HCT116 (cell line): ENCODE measurements around the gene CDKAL1. TPM values are rescaled to one million over a fixed set of nuclear protein-coding genes. Genes with fewer than 3 reads are reported as not detected.

Experiments used
- ATAC-seq: fragments of 200-7000 bp; cut with Tn5 transposase; 2 replicates; pipeline ENCODE4 v1.9.1; 2020; ENCODE audit warnings: mild to moderate bottlenecking, moderate library complexity
- BruUV-seq: library from RNA; stranded (reverse); fragments of 400-500 nt; replicated peaks from 2 replicates; lab custom pipeline; 2021; lab: Mats Ljungman, UMichigan
- CTCF ChIA-PET: fragments of 300-600 bp; sonication (Branson Sonifier 250); formaldehyde crosslinking; loops from one replicate; lab custom pipeline; 2021; ENCODE audit warnings: antibody characterized with exemption; lab: Charles Lee
- POLR2A ChIA-PET: fragments of 300-600, 350-600 bp; sonication (Branson Sonifier 250); formaldehyde crosslinking; loops from one replicate; lab custom pipeline; 2021; ENCODE audit warnings: antibody characterized with exemption; lab: Charles Lee
- RAD21 ChIA-PET, 2 experiments: fragments of 300-600 bp; sonication (Branson Sonifier 250); formaldehyde crosslinking; loops; one replicate each; lab custom pipeline; 2023; ENCODE audit warnings: low total read pairs in 2 of 2; ENCODE audit not compliant: uncharacterized antibody in 2 of 2, unreplicated experiment in 2 of 2, low non-redundant PET in 1 of 2; lab: Charles Lee
- DNase-seq: peaks from one replicate; pipeline ENCODE4 v3.0.0-alpha.2; 2010; ENCODE audit warnings: low read depth, low spot score
- H2AFZ ChIP-seq: fragments of 200-600 bp; shearing (Covaris generic), sonication (generic); 2 replicates; pipeline ENCODE4 v1.6.1; 2017; ENCODE audit warnings: low read depth, mixed run types, mixed read lengths, antibody characterized with exemption, low read length; ENCODE audit not compliant: poor library complexity, severe bottlenecking
- H3K27ac ChIP-seq: 2 replicates; pipeline ENCODE4 v1.5.1; 2012; ENCODE audit warnings: low read depth, low read length
- H3K27me3 ChIP-seq: fragments of 200-600 bp; sonication (generic); 2 replicates; pipeline ENCODE4 v1.6.1; 2016; ENCODE audit warnings: mixed run types, low read length, mixed read lengths; ENCODE audit not compliant: insufficient read depth
- H3K36me3 ChIP-seq, 2 experiments: fragments of 200-500 bp in 1 of 2; fragments of 200-600 bp in 1 of 2; sonication (Bioruptor generic) in 1 of 2; sonication (generic) in 1 of 2; 2 replicates each; pipeline versions ENCODE4 v1.5.1 to v1.6.1; 2014 to 2016; ENCODE audit warnings: low read length in 2 of 2, inconsistent platforms in 1 of 2, mixed read lengths in 1 of 2, mixed run types in 1 of 2; ENCODE audit not compliant: insufficient read depth in 2 of 2, control insufficient read depth in 1 of 2
- H3K4me1 ChIP-seq, 2 experiments: fragments of 200-600 bp in 1 of 2; sonication (generic) in 1 of 2; 2 replicates each; pipeline versions ENCODE4 v1.5.1 to v1.6.1; 2012 to 2017; ENCODE audit warnings: low read length in 2 of 2, inconsistent platforms in 1 of 2, mild to moderate bottlenecking in 1 of 2, mixed read lengths in 1 of 2, mixed run types in 1 of 2, moderate library complexity in 1 of 2; ENCODE audit not compliant: insufficient read depth in 2 of 2, control insufficient read depth in 1 of 2
- H3K4me2 ChIP-seq: fragments of 200-600 bp; sonication (generic); 2 replicates; pipeline ENCODE4 v1.6.1; 2017; ENCODE audit warnings: mixed run types, low read length, mixed read lengths
- H3K4me3 ChIP-seq, 2 experiments: fragments of 200-600 bp in 1 of 2; sonication (generic) in 1 of 2; replicated peaks in 1 of 2; 2 replicates each; pipeline ENCODE4 v1.5.1; 2011 to 2016; ENCODE audit warnings: low read length in 2 of 2, control low read depth in 1 of 2, low read depth in 1 of 2, mild to moderate bottlenecking in 1 of 2, mixed read lengths in 1 of 2, mixed run types in 1 of 2
- H3K79me2 ChIP-seq: fragments of 200-600 bp; sonication (generic); 2 replicates; pipeline ENCODE4 v1.6.1; 2017; ENCODE audit warnings: mild to moderate bottlenecking, mixed run types, low read length, moderate library complexity, mixed read lengths; ENCODE audit not compliant: insufficient read depth
- H3K9ac ChIP-seq: fragments of 200-600 bp; sonication (generic); 2 replicates; pipeline ENCODE4 v1.6.1; 2016; ENCODE audit warnings: low read length, mixed read lengths
- H3K9me2 ChIP-seq: fragments of 200-600 bp; sonication (generic), shearing (Covaris generic); 2 replicates; pipeline ENCODE4 v1.6.1; 2017; ENCODE audit warnings: mixed run types, mild to moderate bottlenecking, moderate library complexity; ENCODE audit not compliant: insufficient read depth
- H3K9me3 ChIP-seq, 2 experiments: fragments of 200-500 bp in 1 of 2; fragments of 200-600 bp in 1 of 2; sonication (Bioruptor generic) in 1 of 2; sonication (generic) in 1 of 2; 2 replicates each; pipeline ENCODE4 v1.6.1; 2014 to 2017; ENCODE audit warnings: low read length in 2 of 2, mixed read lengths in 2 of 2, inconsistent platforms in 1 of 2, low read depth in 1 of 2, mild to moderate bottlenecking in 1 of 2, mixed run types in 1 of 2, moderate library complexity in 1 of 2; ENCODE audit not compliant: control insufficient read depth in 1 of 2, insufficient read depth in 1 of 2
- H4K20me1 ChIP-seq: fragments of 200-600 bp; sonication (generic), shearing (Covaris generic); 2 replicates; pipeline ENCODE4 v1.6.1; 2017; ENCODE audit warnings: mixed run types, mild to moderate bottlenecking, moderate library complexity; ENCODE audit not compliant: insufficient read depth
- ATF3 ChIP-seq: IDR thresholded peaks from 2 replicates; pipeline ENCODE4 v1.6.1; 2012
- CBX3 ChIP-seq: IDR thresholded peaks from 2 replicates; pipeline ENCODE4 v1.6.1; 2012; ENCODE audit warnings: low read depth
- CEBPB ChIP-seq: IDR thresholded peaks from 2 replicates; pipeline ENCODE4 v1.6.1; 2012; ENCODE audit warnings: low read depth
- CTCF ChIP-seq, 3 experiments: fragments of 200-600 bp in 1 of 3; sonication (generic) in 1 of 3; IDR thresholded peaks in 2 of 3; conservative IDR thresholded peaks in 1 of 3; 2 replicates each; pipeline ENCODE4 v1.5.1; 2012 to 2017; ENCODE audit warnings: low read depth in 2 of 3, low read length in 2 of 3, antibody characterized with exemption in 1 of 3, borderline replicate concordance in 1 of 3, control low read depth in 1 of 3, mild to moderate bottlenecking in 1 of 3, mixed read lengths in 1 of 3, mixed run types in 1 of 3, moderate library complexity in 1 of 3; ENCODE audit not compliant: insufficient read depth in 1 of 3
- EGR1 ChIP-seq: IDR thresholded peaks from 2 replicates; pipeline ENCODE4 v1.6.1; 2012; ENCODE audit warnings: low read depth
- ELF1 ChIP-seq: IDR thresholded peaks from 2 replicates; pipeline ENCODE4 v1.6.1; 2012; ENCODE audit warnings: low read depth, borderline replicate concordance
- EZH2 ChIP-seq: fragments of 200-600 bp; sonication (generic); IDR thresholded peaks from 2 replicates; pipeline ENCODE4 v1.6.1; 2017; ENCODE audit warnings: antibody characterized with exemption, mixed run types
- EZH2phosphoT487 ChIP-seq: fragments of 200-600 bp; IDR thresholded peaks from 2 replicates; pipeline ENCODE4 v1.6.1; 2018; ENCODE audit warnings: antibody characterized with exemption, borderline replicate concordance
- FOSL1 ChIP-seq: IDR thresholded peaks from 2 replicates; pipeline ENCODE4 v1.6.1; 2012; ENCODE audit warnings: low read depth
- JUND ChIP-seq: IDR thresholded peaks from 2 replicates; pipeline ENCODE4 v1.6.1; 2012
- POLR2A ChIP-seq: IDR thresholded peaks from 2 replicates; pipeline ENCODE4 v1.7.0; 2011; ENCODE audit warnings: borderline replicate concordance; ENCODE audit not compliant: insufficient read depth, insufficient read length; ENCODE audit errors: extremely low read depth
- POLR2AphosphoS5 ChIP-seq: IDR thresholded peaks from 2 replicates; pipeline ENCODE4 v1.6.1; 2011; ENCODE audit warnings: mild to moderate bottlenecking, low read depth, low read length, moderate library complexity
- RAD21 ChIP-seq: IDR thresholded peaks from 2 replicates; pipeline ENCODE4 v1.6.1; 2012; ENCODE audit warnings: low read depth, mild to moderate bottlenecking
- SP1 ChIP-seq: IDR thresholded peaks from 2 replicates; pipeline ENCODE4 v1.6.1; 2012; ENCODE audit warnings: low read depth
- SRF ChIP-seq: IDR thresholded peaks from 2 replicates; pipeline ENCODE4 v1.6.1; 2012; ENCODE audit warnings: low read depth
- TCF7L2 ChIP-seq: IDR thresholded peaks from 2 replicates; pipeline ENCODE4 v1.7.0; 2011; ENCODE audit warnings: borderline replicate concordance, inconsistent platforms; ENCODE audit not compliant: insufficient read depth, insufficient read length; ENCODE audit errors: extremely low read depth
- YY1 ChIP-seq: IDR thresholded peaks from 2 replicates; pipeline ENCODE4 v1.6.1; 2011; ENCODE audit warnings: low read length, low read depth, moderate library complexity, mild to moderate bottlenecking; ENCODE audit not compliant: insufficient replicate concordance; ENCODE audit errors: extremely low read depth
- ZNF274 ChIP-seq: fragments of 200-500 bp; sonication (Bioruptor generic); IDR thresholded peaks from 2 replicates; pipeline ENCODE4 v1.6.1; 2014; ENCODE audit warnings: mild to moderate bottlenecking, low read depth, low read length, inconsistent platforms
- intact Hi-C: fragments of 100-400 bp; cut with micrococcal nuclease; formaldehyde crosslinking; loops from 2 replicates; pipeline ENCODE4 v1.10.0; 2022
- total RNA-seq: library from RNA; stranded (reverse); gene quantifications from one replicate; pipeline ENCODE4 v1.2.1, GENCODE V29; 2021; ENCODE audit not compliant: unreplicated experiment
- TF ChIP-seq, protein P1 (sequence below): IDR thresholded peaks from 2 replicates; pipeline ENCODE4 v1.6.1; 2012; ENCODE audit warnings: low read depth
- TF ChIP-seq, protein P2 (sequence below): IDR thresholded peaks from 2 replicates; pipeline ENCODE4 v1.6.1; 2011; ENCODE audit warnings: mild to moderate bottlenecking, low read length, moderate library complexity; ENCODE audit not compliant: insufficient replicate concordance; ENCODE audit errors: extremely low read depth

The CDKAL1 gene
- total RNA-seq, 1 experiment from 2014 or later, result 14.9 TPM

- Histone ChIP-seq H3K9me2 (no peaks in the 10 kb centered on the region), H3K36me3 (no peaks in the 10 kb centered on the region), H3K4me1 (no peaks in the 10 kb centered on the region), H3K27ac (no peak overlapping the region), H3K9ac (no peak overlapping the region), H3K4me2 (no peak overlapping the region), H3K4me3 (no peak overlapping the region), H3K9me3 (no peaks in the 10 kb centered on the region), H3K27me3 (no peaks in the 10 kb centered on the region), H3K79me2 (no peaks in the 10 kb centered on the region), H4K20me1 (no peaks in the 10 kb centered on the region), H2AFZ (no peak overlapping the region)
- ATAC-seq (no peak), DNase-seq (no peak)
- CTCF ChIA-PET, result no interaction called here
- no TSS peak for BruUV-seq
- RAD21 ChIA-PET, result no interaction called here
- TF ChIP-seq ATF3 (no peak), CEBPB (no peak), FOSL1 (no peak), SP1 (no peak), EZH2 (no peak), EZH2phosphoT487 (no peak), ZNF274 (no peak), RAD21 (no peak), TCF7L2 (no peak), SRF (no peak), CTCF (IDR thresholded peaks at IDR 0.05 in 2 of 3, conservative IDR thresholded peaks at IDR 0.05 in 1 of 3; ENCODE audit: borderline replicate concordance in 1 of 3, insufficient read depth in 1 of 3, low read depth in 2 of 3, low read length in 2 of 3) (no peak), CBX3 (no peak), POLR2AphosphoS5 (no peak), POLR2A (no peak), ELF1 (no peak), YY1 (no peak), EGR1 (no peak), JUND (no peak)
- TF ChIP-seq, protein P1, sequence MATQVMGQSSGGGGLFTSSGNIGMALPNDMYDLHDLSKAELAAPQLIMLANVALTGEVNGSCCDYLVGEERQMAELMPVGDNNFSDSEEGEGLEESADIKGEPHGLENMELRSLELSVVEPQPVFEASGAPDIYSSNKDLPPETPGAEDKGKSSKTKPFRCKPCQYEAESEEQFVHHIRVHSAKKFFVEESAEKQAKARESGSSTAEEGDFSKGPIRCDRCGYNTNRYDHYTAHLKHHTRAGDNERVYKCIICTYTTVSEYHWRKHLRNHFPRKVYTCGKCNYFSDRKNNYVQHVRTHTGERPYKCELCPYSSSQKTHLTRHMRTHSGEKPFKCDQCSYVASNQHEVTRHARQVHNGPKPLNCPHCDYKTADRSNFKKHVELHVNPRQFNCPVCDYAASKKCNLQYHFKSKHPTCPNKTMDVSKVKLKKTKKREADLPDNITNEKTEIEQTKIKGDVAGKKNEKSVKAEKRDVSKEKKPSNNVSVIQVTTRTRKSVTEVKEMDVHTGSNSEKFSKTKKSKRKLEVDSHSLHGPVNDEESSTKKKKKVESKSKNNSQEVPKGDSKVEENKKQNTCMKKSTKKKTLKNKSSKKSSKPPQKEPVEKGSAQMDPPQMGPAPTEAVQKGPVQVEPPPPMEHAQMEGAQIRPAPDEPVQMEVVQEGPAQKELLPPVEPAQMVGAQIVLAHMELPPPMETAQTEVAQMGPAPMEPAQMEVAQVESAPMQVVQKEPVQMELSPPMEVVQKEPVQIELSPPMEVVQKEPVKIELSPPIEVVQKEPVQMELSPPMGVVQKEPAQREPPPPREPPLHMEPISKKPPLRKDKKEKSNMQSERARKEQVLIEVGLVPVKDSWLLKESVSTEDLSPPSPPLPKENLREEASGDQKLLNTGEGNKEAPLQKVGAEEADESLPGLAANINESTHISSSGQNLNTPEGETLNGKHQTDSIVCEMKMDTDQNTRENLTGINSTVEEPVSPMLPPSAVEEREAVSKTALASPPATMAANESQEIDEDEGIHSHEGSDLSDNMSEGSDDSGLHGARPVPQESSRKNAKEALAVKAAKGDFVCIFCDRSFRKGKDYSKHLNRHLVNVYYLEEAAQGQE, result no peak
- TF ChIP-seq, protein P2, sequence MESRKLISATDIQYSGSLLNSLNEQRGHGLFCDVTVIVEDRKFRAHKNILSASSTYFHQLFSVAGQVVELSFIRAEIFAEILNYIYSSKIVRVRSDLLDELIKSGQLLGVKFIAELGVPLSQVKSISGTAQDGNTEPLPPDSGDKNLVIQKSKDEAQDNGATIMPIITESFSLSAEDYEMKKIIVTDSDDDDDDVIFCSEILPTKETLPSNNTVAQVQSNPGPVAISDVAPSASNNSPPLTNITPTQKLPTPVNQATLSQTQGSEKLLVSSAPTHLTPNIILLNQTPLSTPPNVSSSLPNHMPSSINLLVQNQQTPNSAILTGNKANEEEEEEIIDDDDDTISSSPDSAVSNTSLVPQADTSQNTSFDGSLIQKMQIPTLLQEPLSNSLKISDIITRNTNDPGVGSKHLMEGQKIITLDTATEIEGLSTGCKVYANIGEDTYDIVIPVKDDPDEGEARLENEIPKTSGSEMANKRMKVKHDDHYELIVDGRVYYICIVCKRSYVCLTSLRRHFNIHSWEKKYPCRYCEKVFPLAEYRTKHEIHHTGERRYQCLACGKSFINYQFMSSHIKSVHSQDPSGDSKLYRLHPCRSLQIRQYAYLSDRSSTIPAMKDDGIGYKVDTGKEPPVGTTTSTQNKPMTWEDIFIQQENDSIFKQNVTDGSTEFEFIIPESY, result no peak
- POLR2A ChIA-PET, result no interaction called here
- intact Hi-C loops, result no loop called here
Observed at GRCh38 chr6:21271428-21272155, 737.3 kb downstream of the CDKAL1 start.
